ENCODE data around the gene SYT3. TPM values are rescaled to one million over a fixed set of nuclear protein-coding genes. Genes with fewer than 3 reads are reported as not detected.
"Not testable (repeated sequence)": the region's sequence is repeated elsewhere in the genome, so short reads cannot be mapped to it uniquely, and the experiment has no call there.

SYT3 gene
- total RNA-seq, 4 donors from 2014 or later = not detected

GRCh38 chr19:50626795-50627194, 12.9 kb downstream of the SYT3 start:
- DNase-seq (ENCODE audit: low spot score) = no peak
- no peak for ATAC-seq (ENCODE audit: low FRiP score)
- TF ChIP-seq, protein P1, sequence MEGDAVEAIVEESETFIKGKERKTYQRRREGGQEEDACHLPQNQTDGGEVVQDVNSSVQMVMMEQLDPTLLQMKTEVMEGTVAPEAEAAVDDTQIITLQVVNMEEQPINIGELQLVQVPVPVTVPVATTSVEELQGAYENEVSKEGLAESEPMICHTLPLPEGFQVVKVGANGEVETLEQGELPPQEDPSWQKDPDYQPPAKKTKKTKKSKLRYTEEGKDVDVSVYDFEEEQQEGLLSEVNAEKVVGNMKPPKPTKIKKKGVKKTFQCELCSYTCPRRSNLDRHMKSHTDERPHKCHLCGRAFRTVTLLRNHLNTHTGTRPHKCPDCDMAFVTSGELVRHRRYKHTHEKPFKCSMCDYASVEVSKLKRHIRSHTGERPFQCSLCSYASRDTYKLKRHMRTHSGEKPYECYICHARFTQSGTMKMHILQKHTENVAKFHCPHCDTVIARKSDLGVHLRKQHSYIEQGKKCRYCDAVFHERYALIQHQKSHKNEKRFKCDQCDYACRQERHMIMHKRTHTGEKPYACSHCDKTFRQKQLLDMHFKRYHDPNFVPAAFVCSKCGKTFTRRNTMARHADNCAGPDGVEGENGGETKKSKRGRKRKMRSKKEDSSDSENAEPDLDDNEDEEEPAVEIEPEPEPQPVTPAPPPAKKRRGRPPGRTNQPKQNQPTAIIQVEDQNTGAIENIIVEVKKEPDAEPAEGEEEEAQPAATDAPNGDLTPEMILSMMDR (IDR thresholded peaks at IDR 0.05) = no peak

DNA sequence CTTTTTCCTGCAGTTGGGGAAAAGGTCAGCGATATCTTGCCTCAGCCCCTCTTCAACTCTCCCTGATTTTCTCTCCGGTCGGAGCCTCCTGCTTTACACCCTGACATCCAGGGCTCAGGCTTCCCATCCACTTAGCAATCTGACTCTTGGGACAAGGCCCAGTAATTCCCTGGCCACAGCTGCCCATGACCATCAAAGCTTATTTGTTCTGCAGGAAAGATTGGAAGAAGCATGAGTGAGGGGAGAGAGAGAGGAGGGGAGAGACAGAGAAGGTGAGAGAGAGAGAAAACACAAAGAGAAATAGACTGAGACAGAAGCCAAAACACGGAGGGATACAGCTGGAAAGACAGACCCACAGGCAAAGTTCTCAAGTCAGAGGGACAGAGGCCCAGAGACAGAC, 13.7 kb downstream of the SYT3 start:
- TF ChIP-seq, protein P1 (IDR thresholded peaks at IDR 0.05) = no peak
- no peak for DNase-seq (ENCODE audit: low spot score)

GRCh38 chr19:50624949-50625600, 14.6 kb downstream of the SYT3 start:
- DNase-seq (ENCODE audit: low spot score) (no peak), ATAC-seq (ENCODE audit: low FRiP score) (no peak)
- TF ChIP-seq, protein P1 (IDR thresholded peaks at IDR 0.05) = no peak

More for the DNA sequence above, 13.7 kb downstream of the SYT3 start:
- no peak for ATAC-seq (ENCODE audit: low FRiP score)

DNA sequence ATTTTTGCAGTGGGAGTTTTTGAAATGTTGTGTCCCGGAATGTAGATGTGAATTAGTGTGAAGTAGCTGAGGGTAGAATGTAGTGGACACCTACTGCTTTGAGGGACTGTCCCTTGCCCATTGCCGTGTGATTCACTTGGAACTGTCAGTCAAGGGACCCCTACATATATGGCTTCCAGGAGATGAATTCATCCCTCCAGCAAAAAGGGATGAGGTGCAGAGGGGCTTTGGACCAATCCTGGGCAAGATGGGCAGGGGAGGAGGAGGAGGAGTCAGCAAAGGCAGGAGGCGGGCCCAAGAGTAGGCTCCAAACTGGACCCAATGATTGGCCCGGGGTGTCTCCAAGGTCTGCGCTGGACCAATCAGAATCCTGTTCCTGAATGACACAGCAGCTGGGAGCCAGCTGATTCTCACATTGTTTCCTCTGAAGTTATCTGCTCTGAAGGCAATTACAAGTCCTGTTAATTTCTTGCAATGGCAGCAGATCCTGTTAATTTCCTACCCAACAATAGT, 19.2 kb downstream of the SYT3 start:
- not testable (repeated sequence) for ATAC-seq (ENCODE audit: low FRiP score); DNase-seq (ENCODE audit: low spot score)

GRCh38 chr19:50619184-50619583, 20.5 kb downstream of the SYT3 start:
- DNase-seq (ENCODE audit: low spot score); ATAC-seq (ENCODE audit: low FRiP score): not testable (repeated sequence)

DNA sequence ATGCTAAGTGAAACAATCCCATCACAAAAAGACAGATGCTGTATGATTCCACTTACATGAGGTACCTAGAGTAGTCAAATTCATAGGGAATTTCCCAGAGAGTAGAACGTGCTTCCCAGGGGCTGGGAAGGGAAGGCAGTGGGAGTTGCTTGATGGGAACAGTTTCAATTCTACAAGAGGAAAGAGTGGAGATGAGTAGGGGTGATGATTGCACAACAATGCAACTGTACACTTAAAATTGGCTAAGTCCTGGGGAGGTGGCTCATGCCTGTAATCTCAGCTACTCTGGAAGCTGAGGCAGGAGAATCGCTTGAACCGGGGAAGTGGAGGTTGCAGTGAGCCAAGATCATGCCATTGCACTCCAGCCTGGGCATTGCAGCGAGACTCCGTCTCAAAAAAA, 21.3 kb downstream of the SYT3 start:
- not testable (repeated sequence) for DNase-seq (ENCODE audit: low spot score)
- peak; percentile 71 for ATAC-seq (ENCODE audit: low FRiP score)

GRCh38 chr19:50612504-50613404, 26.9 kb downstream of the SYT3 start:
- not testable (repeated sequence) for DNase-seq (ENCODE audit: low spot score); ATAC-seq (ENCODE audit: low FRiP score)

DNA sequence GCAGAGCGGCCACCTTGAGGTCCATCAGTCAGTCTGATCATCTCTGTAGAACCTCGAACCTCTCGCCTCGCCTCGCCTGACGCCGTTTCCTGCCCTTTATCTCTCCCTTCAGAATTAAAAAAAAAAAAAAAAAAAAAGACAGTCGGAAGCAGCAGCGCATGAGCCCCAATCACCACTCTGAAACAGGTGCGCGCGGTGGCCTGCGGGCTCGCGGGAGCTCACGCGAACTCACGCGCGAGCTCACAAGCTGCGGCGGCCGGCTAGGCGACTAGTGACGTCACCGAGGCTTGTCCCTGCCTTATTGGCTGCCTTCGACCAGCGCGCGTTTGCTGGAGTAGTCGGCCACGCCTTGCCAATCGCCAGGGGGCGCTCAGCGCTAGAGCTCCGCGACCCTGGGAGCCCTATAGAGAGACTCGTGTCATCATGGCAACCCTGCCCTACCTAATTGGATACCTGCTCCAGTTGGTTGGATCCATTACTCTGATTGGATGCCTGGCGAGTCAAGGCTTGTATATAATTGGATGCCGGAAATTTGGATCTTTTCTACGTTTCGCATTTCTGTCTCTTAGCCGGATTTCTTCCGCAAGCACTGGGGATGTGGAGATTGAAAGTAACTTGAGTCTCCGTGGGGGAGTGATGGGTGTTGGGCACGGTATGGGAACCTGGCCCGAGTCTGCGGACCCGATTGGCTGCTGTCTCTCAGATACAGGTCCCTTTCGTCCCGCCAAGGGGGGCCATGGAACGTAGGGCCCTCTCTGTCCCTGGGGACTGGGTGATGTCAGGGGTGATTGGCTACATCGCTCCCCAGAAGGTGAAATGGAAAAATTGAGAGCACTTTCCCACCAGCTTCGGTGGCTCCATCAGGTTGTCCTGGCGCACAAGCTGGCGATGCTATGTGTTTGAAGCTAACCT, 31.6 kb downstream of the SYT3 start:
- TF ChIP-seq, protein P1 (IDR thresholded peaks at IDR 0.05) = no peak
- ATAC-seq (ENCODE audit: low FRiP score) (peak; percentile 64), DNase-seq (ENCODE audit: low spot score) (peak; percentile 55)
